ENCODE results near the gene DTL.

The DTL gene

GRCh38 chr1:212142883-212143530 lies 107.5 kb downstream of the DTL start:
- DNase-seq (ENCODE audit: extremely low spot score) = no peak
- TF ChIP-seq NFRKB (IDR thresholded peaks at IDR 0.05) (no peak), TARDBP (IDR thresholded peaks at IDR 0.05) (no peak), ELF4 (IDR thresholded peaks at IDR 0.05) (no peak), FOXK2 (IDR thresholded peaks at IDR 0.05) (no peak), L3MBTL2 (conservative IDR thresholded peaks at IDR 0.05) (no peak)
- POLR2A ChIA-PET = no interaction called here
- CTCF ChIA-PET = no interaction called here

GRCh38 chr1:212147581-212148033 lies 112.1 kb downstream of the DTL start:
- ChIA-PET CTCF (no interaction called here), POLR2A (no interaction called here)
- DNase-seq (ENCODE audit: extremely low spot score) = no peak
- TF ChIP-seq L3MBTL2 (conservative IDR thresholded peaks at IDR 0.05) = no peak
- no peak for TF ChIP-seq FOXM1 (IDR thresholded peaks at IDR 0.05; ENCODE audit: borderline replicate concordance)

- ChIA-PET POLR2A (no interaction called here), CTCF (interaction anchor here (0.7 kb wide), 1 partner anchor 118 kb away, joined by 3 read pairs; no protein-coding TSS in a partner anchor)
- DNase-seq (ENCODE audit: extremely low spot score) = no peak
- TF ChIP-seq ZNF384 (IDR thresholded peaks at IDR 0.05) (no peak), CTBP1 (IDR thresholded peaks at IDR 0.05; ENCODE audit: borderline replicate concordance) (no peak)
Measured at GRCh38 chr1:212149566-212149965, 114.0 kb downstream of the DTL start.

GRCh38 chr1:212152308-212152693 lies 116.8 kb downstream of the DTL start:
- ChIA-PET POLR2A (no interaction called here), CTCF (no interaction called here)
- TF ChIP-seq FOXM1 (IDR thresholded peaks at IDR 0.05; ENCODE audit: borderline replicate concordance) (no peak), CTBP1 (IDR thresholded peaks at IDR 0.05; ENCODE audit: borderline replicate concordance) (no peak), BHLHE40 (IDR thresholded peaks at IDR 0.05; ENCODE audit: borderline replicate concordance) (no peak)
- DNase-seq (ENCODE audit: extremely low spot score) = no peak

DNA sequence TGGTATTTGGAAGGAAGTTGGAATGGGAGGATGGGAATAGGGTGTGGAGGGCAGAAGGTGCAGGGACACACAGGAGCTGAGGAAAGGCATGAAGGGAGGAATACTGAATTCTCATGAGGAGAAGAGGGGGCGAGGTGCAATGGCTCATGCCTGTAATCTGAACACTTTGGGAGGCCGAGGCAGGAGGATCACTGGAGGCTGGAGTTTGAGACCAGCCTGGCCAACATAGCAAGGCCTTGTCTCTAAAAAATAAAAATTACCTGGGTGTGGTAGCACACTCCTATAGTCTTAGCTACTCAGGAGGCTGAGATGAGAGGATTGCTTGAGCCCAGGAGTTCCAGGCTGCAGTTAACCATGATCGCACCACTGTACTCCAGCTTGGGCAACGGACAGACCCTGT lies 117.3 kb downstream of the DTL start:
- DNase-seq (ENCODE audit: extremely low spot score) = no peak
- ChIA-PET POLR2A (no interaction called here), CTCF (no interaction called here)
- TF ChIP-seq FOXM1 (IDR thresholded peaks at IDR 0.05; ENCODE audit: borderline replicate concordance) = no peak
- TF ChIP-seq FOXK2 (IDR thresholded peaks at IDR 0.05) = no peak
- TF ChIP-seq FOXA1 (IDR thresholded peaks at IDR 0.05) = no peak
- TF ChIP-seq TARDBP (IDR thresholded peaks at IDR 0.05) = no peak
- TF ChIP-seq BHLHE40 (IDR thresholded peaks at IDR 0.05; ENCODE audit: borderline replicate concordance) = no peak
- TF ChIP-seq LEF1 (IDR thresholded peaks at IDR 0.05; ENCODE audit: borderline replicate concordance) = no peak
- TF ChIP-seq ZNF384 (IDR thresholded peaks at IDR 0.05) = no peak
- no peak for TF ChIP-seq HDGF (IDR thresholded peaks at IDR 0.05; ENCODE audit: borderline replicate concordance)
- TF ChIP-seq L3MBTL2 (conservative IDR thresholded peaks at IDR 0.05) = no peak
- no peak for TF ChIP-seq ELF4 (IDR thresholded peaks at IDR 0.05)
- TF ChIP-seq NFRKB (IDR thresholded peaks at IDR 0.05) = no peak
- TF ChIP-seq SP1 (IDR thresholded peaks at IDR 0.05) = no peak
- no peak for TF ChIP-seq PKNOX1 (IDR thresholded peaks at IDR 0.05)

DNA sequence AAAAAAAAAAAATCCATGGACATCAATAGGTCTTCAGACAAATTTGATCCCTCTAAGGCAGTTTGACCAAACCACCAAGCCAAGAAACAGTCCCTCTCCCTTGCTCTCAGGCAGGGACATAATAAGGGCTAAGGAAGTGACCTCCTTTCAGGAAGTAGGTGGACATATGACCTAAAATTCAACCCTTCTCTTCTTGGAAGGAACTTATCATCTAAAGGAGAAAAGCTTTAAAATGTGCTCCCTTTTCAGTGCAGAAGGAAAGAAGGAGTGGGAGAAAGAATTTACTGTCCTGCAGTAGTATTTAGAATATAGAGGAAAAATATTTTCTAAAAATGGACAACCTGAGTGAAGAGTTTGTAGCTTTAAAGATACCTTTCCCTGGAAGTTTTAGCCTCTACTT lies 118.1 kb downstream of the DTL start:
- no peak for DNase-seq (ENCODE audit: extremely low spot score)
- POLR2A ChIA-PET = no interaction called here
- TF ChIP-seq SUZ12 (IDR thresholded peaks at IDR 0.05) = no peak
- no peak for TF ChIP-seq BHLHE40 (IDR thresholded peaks at IDR 0.05; ENCODE audit: borderline replicate concordance)
- TF ChIP-seq FOXM1 (IDR thresholded peaks at IDR 0.05; ENCODE audit: borderline replicate concordance) = no peak
- TF ChIP-seq ZNF384 (IDR thresholded peaks at IDR 0.05) = no peak
- no peak for TF ChIP-seq ELF4 (IDR thresholded peaks at IDR 0.05)
- TF ChIP-seq TARDBP (IDR thresholded peaks at IDR 0.05) = no peak
- no peak for TF ChIP-seq CTBP1 (IDR thresholded peaks at IDR 0.05; ENCODE audit: borderline replicate concordance)
- no peak for TF ChIP-seq FOXA1 (IDR thresholded peaks at IDR 0.05)
- no peak for TF ChIP-seq SP1 (IDR thresholded peaks at IDR 0.05)
- no peak for TF ChIP-seq FOXK2 (IDR thresholded peaks at IDR 0.05)
- TF ChIP-seq NFRKB (IDR thresholded peaks at IDR 0.05) = no peak
- TF ChIP-seq LEF1 (IDR thresholded peaks at IDR 0.05; ENCODE audit: borderline replicate concordance) = no peak
- CTCF ChIA-PET = no interaction called here

Measured in HEK293T (cell line).